HEK293 (cell line): Measurements from ENCODE around the gene LEFTY1.
A peak's percentile ranks its signal among the peaks of the same experiment; 100 is the strongest.

Experiments
- GLI4 ChIP-seq: fragments of 450-650 bp; formaldehyde crosslinking; IDR thresholded peaks from 2 replicates; pipeline ENCODE4 v1.5.1; 2016; ENCODE audit warnings: missing biosample characterization, missing genetic modification characterization
- OSR2 ChIP-seq: fragments of 450-650 bp; formaldehyde crosslinking; IDR thresholded peaks from 2 replicates; pipeline ENCODE4 v1.5.1; 2016; ENCODE audit warnings: missing biosample characterization, missing genetic modification characterization
- PRDM10 ChIP-seq: fragments of 450-650 bp; formaldehyde crosslinking; IDR thresholded peaks from 2 replicates; pipeline ENCODE4 v1.5.1; 2016; ENCODE audit warnings: missing biosample characterization, missing genetic modification characterization
- REST ChIP-seq: fragments of 450-650 bp; formaldehyde crosslinking; IDR thresholded peaks from 2 replicates; pipeline ENCODE4 v1.5.1; 2016; ENCODE audit warnings: missing biosample characterization, missing genetic modification characterization
- ZBTB11 ChIP-seq: fragments of 450-650 bp; formaldehyde crosslinking; conservative IDR thresholded peaks from 2 replicates; pipeline ENCODE4 v1.5.1; 2016; ENCODE audit warnings: low read depth, missing biosample characterization, missing genetic modification characterization
- ZBTB44 ChIP-seq: fragments of 450-650 bp; IDR thresholded peaks from 2 replicates; pipeline ENCODE4 v1.5.1; 2018; ENCODE audit warnings: missing biosample characterization, mild to moderate bottlenecking, missing genetic modification characterization
- ZBTB49 ChIP-seq: fragments of 450-650 bp; formaldehyde crosslinking; IDR thresholded peaks from 2 replicates; pipeline ENCODE4 v1.5.1; 2016; ENCODE audit warnings: missing biosample characterization, missing genetic modification characterization, low read depth
- ZNF10 ChIP-seq: fragments of 450-650 bp; formaldehyde crosslinking; IDR thresholded peaks from 2 replicates; pipeline ENCODE4 v1.5.1; 2017; ENCODE audit warnings: missing biosample characterization, missing genetic modification characterization
- ZNF214 ChIP-seq: fragments of 450-650 bp; formaldehyde crosslinking; IDR thresholded peaks from 2 replicates; pipeline ENCODE4 v1.5.1; 2017; ENCODE audit warnings: missing biosample characterization, mild to moderate bottlenecking, missing genetic modification characterization, borderline replicate concordance
- ZNF292 ChIP-seq: fragments of 450-650 bp; formaldehyde crosslinking; IDR thresholded peaks from 2 replicates; pipeline ENCODE4 v1.5.1; 2016; ENCODE audit warnings: low read depth, missing biosample characterization, missing genetic modification characterization, borderline replicate concordance
- ZNF302 ChIP-seq: fragments of 450-650 bp; formaldehyde crosslinking; IDR thresholded peaks from 2 replicates; pipeline ENCODE4 v1.5.1; 2016; ENCODE audit warnings: missing biosample characterization, missing genetic modification characterization, low read depth
- ZNF341 ChIP-seq: fragments of 450-650 bp; formaldehyde crosslinking; IDR thresholded peaks from 2 replicates; pipeline ENCODE4; 2016; ENCODE audit warnings: low read depth, missing biosample characterization, missing genetic modification characterization
- ZNF416 ChIP-seq: fragments of 450-650 bp; formaldehyde crosslinking; IDR thresholded peaks from 2 replicates; pipeline ENCODE4 v1.5.1; 2016; ENCODE audit warnings: missing biosample characterization, missing genetic modification characterization
- ZNF549 ChIP-seq: fragments of 450-650 bp; IDR thresholded peaks from 2 replicates; pipeline ENCODE4 v1.5.1; 2018; ENCODE audit warnings: missing biosample characterization, missing genetic modification characterization, mild to moderate bottlenecking, inconsistent platforms, moderate library complexity
- ZNF768 ChIP-seq: fragments of 450-650 bp; formaldehyde crosslinking; IDR thresholded peaks from 2 replicates; pipeline ENCODE4 v1.5.1; 2018; ENCODE audit warnings: missing biosample characterization, mild to moderate bottlenecking, missing genetic modification characterization
- ZSCAN18 ChIP-seq: fragments of 450-650 bp; formaldehyde crosslinking; IDR thresholded peaks from 2 replicates; pipeline ENCODE4 v1.5.1; 2016; ENCODE audit warnings: missing biosample characterization, missing genetic modification characterization

Gene LEFTY1

GRCh38 chr1:225871359-225872074, 17.4 kb downstream of the LEFTY1 start (continued):
- no peak for TF ChIP-seq ZNF292 (tag by site-specific recombination)
- no peak for TF ChIP-seq GLI4
- TF ChIP-seq OSR2, result peak; percentile 29; the same call in 1 of the 2 replicates
- TF ChIP-seq ZBTB49 (tag by site-specific recombination), result no peak
- no peak for TF ChIP-seq ZNF416 (tag by site-specific recombination)
- TF ChIP-seq ZNF341, result no peak
- no peak for TF ChIP-seq ZBTB11 (tag by site-specific recombination)
- TF ChIP-seq ZNF549 (tag by site-specific recombination), result no peak
- no peak for TF ChIP-seq ZNF214 (tag by site-specific recombination)
- 0 out of 2 replicates have a peak, but pooled peaks have one; percentile 14 for TF ChIP-seq PRDM10
- TF ChIP-seq ZBTB44 (tag by site-specific recombination), result no peak
- TF ChIP-seq ZSCAN18 (tag by site-specific recombination), result no peak
- no peak for TF ChIP-seq ZNF768 (tag by site-specific recombination)
- peak; percentile 77 for TF ChIP-seq ZNF10 (tag by site-specific recombination)
- TF ChIP-seq ZNF302 (tag by site-specific recombination), result no peak
- no peak for TF ChIP-seq REST (tag by site-specific recombination)
